HepG2 (cell line): Measurements from ENCODE around the gene SYNE1. TPM values are rescaled to one million over a fixed set of nuclear protein-coding genes. Genes with fewer than 3 reads are reported as not detected.

Experiments used
- CEBPB ChIP-seq: IDR thresholded peaks from 2 replicates; pipeline ENCODE4 v1.6.1; 2011; ENCODE audit warnings: low read depth, low read length, improper control_type of control experiment, borderline replicate concordance
- DMAP1 ChIP-seq: IDR thresholded peaks from 2 replicates; pipeline ENCODE4 v1.6.1; 2016
- ELK4 ChIP-seq: sonication (generic); formaldehyde crosslinking; IDR thresholded peaks from 2 replicates; pipeline ENCODE4 v1.9.0; 2021; ENCODE audit warnings: missing genetic modification reagents, borderline replicate concordance
- GATA4 ChIP-seq: sonication (generic); IDR thresholded peaks from 2 replicates; pipeline ENCODE4 v1.6.1; 2016; ENCODE audit warnings: antibody characterized with exemption, low read depth, borderline replicate concordance
- HINFP ChIP-seq: sonication (generic); formaldehyde crosslinking; IDR thresholded peaks from 2 replicates; pipeline ENCODE4 v1.4.0; 2020; ENCODE audit warnings: low read depth, mild to moderate bottlenecking, missing genetic modification reagents
- HMG20A ChIP-seq: IDR thresholded peaks from 2 replicates; pipeline ENCODE4 v1.6.1; 2016; ENCODE audit warnings: borderline replicate concordance
- HMG20B ChIP-seq: conservative IDR thresholded peaks from 2 replicates; pipeline ENCODE4 v1.6.1; 2016; ENCODE audit warnings: missing genetic modification reagents, missing compliant biosample characterization
- KDM5A ChIP-seq: fragments of 200-600 bp; sonication (generic); IDR thresholded peaks from 2 replicates; pipeline ENCODE4 v1.7.0; 2018; ENCODE audit warnings: antibody characterized with exemption, mild to moderate bottlenecking, low read length, borderline replicate concordance
- MAFG ChIP-seq: sonication (generic); formaldehyde crosslinking; IDR thresholded peaks from 2 replicates; pipeline ENCODE4 v1.5.1; 2020; ENCODE audit warnings: mild to moderate bottlenecking, missing genetic modification reagents
- MED1 ChIP-seq: sonication (generic); formaldehyde crosslinking; IDR thresholded peaks from 2 replicates; pipeline ENCODE4 v1.4.0; 2020; ENCODE audit warnings: missing genetic modification reagents
- MEIS1 ChIP-seq: sonication (generic); formaldehyde crosslinking; IDR thresholded peaks from 2 replicates; pipeline ENCODE4 v1.9.0; 2021; ENCODE audit warnings: mild to moderate bottlenecking, missing genetic modification reagents, moderate library complexity, borderline replicate concordance
- NAIF1 ChIP-seq: sonication (generic); formaldehyde crosslinking; IDR thresholded peaks from 2 replicates; pipeline ENCODE4 v1.5.0; 2020; ENCODE audit warnings: mild to moderate bottlenecking, missing genetic modification reagents, borderline replicate concordance
- NR1H2 ChIP-seq: sonication (generic); formaldehyde crosslinking; IDR thresholded peaks from 2 replicates; pipeline ENCODE4 v1.8.1; 2022; ENCODE audit warnings: low read depth, missing genetic modification reagents, borderline replicate concordance
- PAWR ChIP-seq: sonication (generic); formaldehyde crosslinking; IDR thresholded peaks from 2 replicates; pipeline ENCODE4 v1.4.0; 2020; ENCODE audit warnings: missing genetic modification reagents, mild to moderate bottlenecking, borderline replicate concordance
- PBX2 ChIP-seq: IDR thresholded peaks from 2 replicates; pipeline ENCODE4 v1.6.1; 2016; ENCODE audit warnings: control low read depth
- PTBP1 ChIP-seq: fragments of 200-400 bp; formaldehyde crosslinking; IDR thresholded peaks from 2 replicates; pipeline ENCODE4 v1.6.1; 2018; ENCODE audit warnings: low read length, low read depth; ENCODE audit not compliant: poor library complexity, severe bottlenecking
- RARG ChIP-seq: sonication (generic); formaldehyde crosslinking; IDR thresholded peaks from 2 replicates; pipeline ENCODE4 v1.4.0; 2020; ENCODE audit warnings: low read depth, mild to moderate bottlenecking, missing genetic modification reagents
- REXO4 ChIP-seq: sonication (generic); formaldehyde crosslinking; IDR thresholded peaks from 2 replicates; pipeline ENCODE4 v1.8.0; 2022; ENCODE audit warnings: missing genetic modification reagents, mild to moderate bottlenecking, borderline replicate concordance
- RXRA ChIP-seq: sonication (generic); formaldehyde crosslinking; IDR thresholded peaks from 2 replicates; pipeline ENCODE4 v1.5.1; 2020; ENCODE audit warnings: missing genetic modification reagents
- SMYD3 ChIP-seq: sonication (generic); formaldehyde crosslinking; IDR thresholded peaks from 2 replicates; pipeline ENCODE4 v1.8.1; 2023; ENCODE audit warnings: mild to moderate bottlenecking, missing genetic modification reagents
- ZNF12 ChIP-seq: sonication (generic); formaldehyde crosslinking; IDR thresholded peaks from 2 replicates; pipeline ENCODE4 v1.5.0; 2020; ENCODE audit warnings: missing genetic modification reagents
- ZNF329 ChIP-seq: sonication (generic); formaldehyde crosslinking; IDR thresholded peaks from 2 replicates; pipeline ENCODE4 v1.9.0; 2021; ENCODE audit warnings: low read depth, mild to moderate bottlenecking, missing genetic modification reagents
- ZNF343 ChIP-seq: sonication (generic); formaldehyde crosslinking; IDR thresholded peaks from 2 replicates; pipeline ENCODE4 v1.4.0; 2020; ENCODE audit warnings: mild to moderate bottlenecking, missing genetic modification reagents
- ZNF546 ChIP-seq: sonication (generic); formaldehyde crosslinking; conservative IDR thresholded peaks from 2 replicates; pipeline ENCODE4 v1.8.1; 2023; ENCODE audit warnings: mild to moderate bottlenecking, missing genetic modification reagents
- ZNF614 ChIP-seq: IDR thresholded peaks from 2 replicates; pipeline ENCODE4 v1.6.1; 2018; ENCODE audit warnings: missing biosample characterization, missing genetic modification reagents, inconsistent platforms, borderline replicate concordance
- ZNF776 ChIP-seq: sonication (generic); formaldehyde crosslinking; IDR thresholded peaks from 2 replicates; pipeline ENCODE4 v1.4.0; 2020; ENCODE audit warnings: mild to moderate bottlenecking, missing genetic modification reagents
- ZSCAN21 ChIP-seq: sonication (generic); formaldehyde crosslinking; IDR thresholded peaks from 2 replicates; pipeline ENCODE4 v1.8.0; 2022; ENCODE audit warnings: mild to moderate bottlenecking, missing genetic modification reagents, moderate library complexity, borderline replicate concordance
- polyA plus RNA-seq, 8 experiments: library from polyadenylated mRNA; depleted of rRNA in 3 of 8; stranded (reverse) in 7 of 8; unstranded in 1 of 8; fragments of >200 nt; fragmentation: Illumina TruSeq in 4 of 8; extraction: Trizol in 4 of 8; gene quantifications; 2 replicates each; pipeline versions ENCODE4 v1.2.1 to v1.2.3, GENCODE V29; 2011 to 2016; ENCODE audit warnings: low read depth in 4 of 8, missing spikeins in 1 of 8, mixed read lengths in 1 of 8; ENCODE audit not compliant: insufficient read depth in 1 of 8
- total RNA-seq, 5 experiments: library from RNA; depleted of rRNA; stranded (reverse); fragments of >200 nt; fragmentation: Illumina TruSeq; extraction: Trizol; gene quantifications; 2 replicates each; pipeline ENCODE4 v1.2.3, GENCODE V29; 2016; ENCODE audit warnings: low read depth in 1 of 5

Gene SYNE1
- total and polyA plus RNA-seq, 2 of the 13 experiments (the other 11 are each of a cell fraction or from before 2014, with no cell fraction given), result 5.5 to 15.9 TPM

- TF ChIP-seq ZNF776 (CRISPR knock-in tag) (no peak), HMG20B (0 out of 2 replicates have a peak, but pooled peaks have one; percentile 24), REXO4 (no peak), ZSCAN21 (CRISPR knock-in tag) (no peak), RXRA (peak; percentile 23; the same call in 1 of the 2 replicates), RARG (no peak), ZNF614 (CRISPR knock-in tag) (peak; percentile 62; the same call in 1 of the 2 replicates), KDM5A (no peak), ZNF343 (CRISPR knock-in tag) (0 out of 2 replicates have a peak, but pooled peaks have one; percentile 16), PTBP1 (no peak), SMYD3 (CRISPR knock-in tag) (no peak), MEIS1 (CRISPR knock-in tag) (no peak), HINFP (no peak), GATA4 (no peak), NR1H2 (CRISPR knock-in tag) (no peak), DMAP1 (CRISPR knock-in tag) (peak; percentile 34; the same call in 1 of the 2 replicates), MAFG (no peak), MED1 (CRISPR knock-in tag) (peak; percentile 84), PBX2 (0 out of 2 replicates have a peak, but pooled peaks have one; percentile 6), ZNF12 (CRISPR knock-in tag) (peak; percentile 11), CEBPB (no peak; the same call in 1 of the 2 replicates), NAIF1 (CRISPR knock-in tag) (peak; percentile 27; the same call in 1 of the 2 replicates), ZNF329 (no peak), PAWR (CRISPR knock-in tag) (no peak), HMG20A (CRISPR knock-in tag) (peak; percentile 48), ZNF546 (CRISPR knock-in tag) (no peak), ELK4 (CRISPR knock-in tag) (no peak)
Measured at GRCh38 chr6:152170702-152171667, 466.2 kb downstream of the SYNE1 start (continued).
